HG02623 (cell line): ENCODE measurements around the gene PARN.

Experiments used
- ATAC-seq: cut with Tn5 transposase; IDR thresholded peaks from one replicate; pipeline ENCODE4 v1.9.1; 2021; ENCODE audit warnings: moderate library complexity; ENCODE audit not compliant: unreplicated experiment

PARN gene

DNA sequence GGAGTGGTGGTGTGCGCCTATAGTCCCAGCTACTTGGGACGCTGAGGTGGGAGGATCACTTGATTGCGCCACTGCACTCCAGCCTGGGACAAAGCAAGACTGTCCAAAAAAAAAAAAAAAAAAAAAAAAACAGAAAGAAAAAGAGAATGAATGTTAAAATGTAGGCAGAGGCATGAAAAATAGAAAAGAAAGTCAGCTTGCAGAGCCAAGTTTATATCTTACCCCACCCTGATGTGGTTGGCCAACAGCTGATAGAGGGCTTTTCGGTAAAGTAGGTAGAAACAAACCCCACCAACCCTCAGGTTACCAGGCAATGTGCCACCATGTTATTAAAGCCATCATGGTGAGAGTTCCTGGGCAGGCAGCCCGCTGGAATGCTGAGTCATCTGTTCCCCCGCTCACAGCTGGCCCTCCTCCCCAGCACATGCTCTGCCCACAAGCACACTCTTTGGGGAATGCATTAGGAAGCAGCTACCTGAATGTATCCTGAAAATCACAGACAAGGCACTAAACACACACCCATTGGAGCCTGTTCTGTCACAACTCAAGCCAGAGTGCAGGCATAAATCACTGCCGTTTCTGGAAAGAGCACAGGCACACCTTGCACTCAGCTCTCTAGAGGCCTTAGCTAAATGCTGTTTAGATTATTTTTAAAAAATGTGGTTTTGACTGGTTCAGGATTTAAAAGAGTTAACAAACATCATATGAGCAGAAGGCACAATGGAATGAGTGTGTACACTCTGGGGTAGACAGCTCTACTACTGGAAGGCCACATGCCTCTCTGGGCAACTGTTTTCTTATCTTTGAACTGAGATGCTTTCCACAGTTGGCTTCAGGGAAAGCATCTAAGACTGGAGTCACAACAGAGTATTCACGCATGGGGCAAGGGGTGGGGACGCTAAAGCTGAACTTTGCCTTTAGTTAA, 128.5 kb downstream of the PARN start:
- ATAC-seq = no peak

DNA sequence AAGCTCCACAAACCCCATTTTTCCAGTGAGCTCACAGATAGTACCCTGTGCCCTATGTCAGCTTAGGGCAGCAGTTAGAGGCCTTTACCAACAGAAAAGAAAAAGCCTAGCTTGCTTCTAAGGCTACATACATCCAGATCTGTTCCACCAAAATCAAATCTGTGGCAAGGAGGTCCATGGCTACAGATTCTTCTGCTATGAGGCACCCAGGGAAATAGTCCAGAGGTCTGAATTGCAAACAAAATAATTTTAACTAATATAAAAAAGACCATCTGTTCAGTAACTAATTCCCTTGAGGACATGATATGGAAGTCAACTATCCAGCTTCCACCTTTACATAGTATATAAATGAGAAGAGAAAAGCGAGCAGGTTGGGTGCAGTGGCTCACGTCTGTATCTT, 129.3 kb downstream of the PARN start:
- no peak for ATAC-seq

DNA sequence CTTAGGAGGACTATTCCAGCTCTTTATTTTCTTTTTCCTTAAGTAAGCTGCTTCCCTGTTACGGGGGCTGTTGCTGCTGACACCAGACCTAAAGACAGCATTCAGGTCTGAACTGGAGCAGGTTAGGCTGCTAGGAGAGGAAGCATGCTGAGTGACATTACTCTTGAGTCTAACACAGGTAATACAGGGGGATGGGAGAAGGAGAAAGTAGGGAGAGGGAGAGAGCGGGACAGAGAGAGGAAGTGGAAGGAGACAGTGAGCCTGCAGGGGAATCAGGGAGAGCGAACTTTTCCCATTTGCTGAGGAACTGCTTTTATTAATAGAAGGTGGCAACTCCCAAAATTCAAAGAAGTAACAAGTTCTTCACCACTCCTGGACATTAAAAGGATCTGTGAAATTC, 130.9 kb downstream of the PARN start:
- ATAC-seq = no peak

DNA sequence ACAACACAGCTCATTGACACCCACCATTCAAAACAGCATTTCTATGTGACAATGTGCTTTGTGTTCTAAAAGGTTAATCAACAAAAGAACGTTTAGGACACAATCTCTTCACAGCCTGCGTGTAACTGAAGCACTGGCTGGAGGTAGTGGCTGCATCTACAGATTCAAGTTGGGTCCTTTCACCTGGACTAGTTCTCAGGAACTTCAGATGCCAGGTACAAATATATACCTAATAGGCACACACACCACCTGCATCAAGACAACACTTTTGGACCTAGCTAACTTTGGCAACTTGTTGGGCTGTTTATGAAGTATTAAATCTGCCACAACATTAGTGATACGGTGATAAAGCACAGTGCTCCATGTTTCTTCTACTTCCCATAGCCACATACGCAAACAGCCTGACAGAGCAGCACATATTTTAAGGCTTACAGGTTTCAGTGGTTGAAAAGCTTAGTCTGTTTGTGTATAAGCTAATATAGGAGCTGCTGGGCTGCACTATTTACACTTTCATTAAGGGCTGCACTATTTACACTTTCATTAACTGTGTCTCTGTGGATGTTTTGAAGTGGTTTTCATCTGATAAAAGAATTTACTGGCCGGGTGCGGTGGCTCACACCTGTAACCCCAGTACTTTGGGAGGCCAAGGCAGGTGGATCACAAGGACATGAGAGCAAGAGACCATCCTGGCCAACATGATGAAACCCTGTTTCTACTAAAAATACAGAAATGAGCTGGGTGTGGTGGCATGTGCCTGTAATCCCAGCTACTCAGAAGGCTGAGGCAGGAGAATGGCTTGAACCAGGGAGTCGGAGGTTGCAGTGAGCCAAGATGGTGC, 132.6 kb downstream of the PARN start:
- ATAC-seq = no peak

DNA sequence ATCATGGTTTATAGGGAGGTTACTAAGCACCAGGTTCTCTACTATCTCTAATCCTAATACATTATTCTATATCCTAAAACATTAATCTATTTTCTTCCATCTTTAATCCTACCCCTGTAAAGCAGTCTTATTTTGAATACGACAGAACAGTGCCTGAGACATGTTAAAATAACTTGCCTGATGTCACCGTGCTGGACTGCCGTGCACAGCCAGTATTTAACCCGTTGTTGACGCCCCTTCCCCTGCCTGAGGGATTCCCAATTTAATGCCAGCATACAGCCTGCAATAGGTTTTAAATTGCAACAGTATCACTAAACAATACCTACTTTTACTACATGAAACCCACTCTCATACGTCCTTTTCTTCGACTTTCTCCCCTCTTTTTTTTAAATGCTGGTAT, 133.3 kb downstream of the PARN start:
- no peak for ATAC-seq

DNA sequence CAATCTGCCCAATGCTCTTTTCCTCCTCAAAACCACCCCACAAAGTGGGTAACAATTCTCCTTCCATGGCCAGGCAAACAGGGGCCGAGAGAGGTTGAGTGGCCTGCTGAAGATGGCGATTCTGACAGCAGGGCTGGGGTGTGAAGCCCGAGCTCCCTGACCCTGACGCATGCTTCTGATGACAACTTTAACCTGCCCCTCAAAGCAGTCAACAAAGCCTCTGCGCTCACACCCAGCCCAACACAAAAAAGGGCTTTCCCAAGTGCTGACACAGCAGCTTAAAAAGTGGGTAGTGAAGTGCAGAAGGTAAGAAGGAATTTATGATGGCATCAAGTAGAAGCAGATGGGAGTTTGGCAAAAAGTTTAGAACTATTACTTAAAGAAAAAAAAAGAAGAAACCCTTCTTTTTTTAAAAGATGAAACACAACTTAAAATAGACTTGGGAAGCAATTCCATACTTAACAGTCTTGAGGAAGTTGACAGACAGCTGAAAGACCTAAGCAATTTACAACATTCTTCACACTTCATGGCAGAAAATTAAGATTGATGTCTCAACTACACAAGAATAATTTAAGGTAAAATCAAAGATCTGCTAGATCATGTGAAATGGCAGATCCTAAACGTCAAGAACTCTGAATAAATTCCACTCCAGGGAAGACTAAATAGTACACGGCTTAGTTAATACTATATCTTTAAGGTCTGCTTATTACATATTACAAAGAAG, 133.9 kb downstream of the PARN start:
- ATAC-seq = no peak

DNA sequence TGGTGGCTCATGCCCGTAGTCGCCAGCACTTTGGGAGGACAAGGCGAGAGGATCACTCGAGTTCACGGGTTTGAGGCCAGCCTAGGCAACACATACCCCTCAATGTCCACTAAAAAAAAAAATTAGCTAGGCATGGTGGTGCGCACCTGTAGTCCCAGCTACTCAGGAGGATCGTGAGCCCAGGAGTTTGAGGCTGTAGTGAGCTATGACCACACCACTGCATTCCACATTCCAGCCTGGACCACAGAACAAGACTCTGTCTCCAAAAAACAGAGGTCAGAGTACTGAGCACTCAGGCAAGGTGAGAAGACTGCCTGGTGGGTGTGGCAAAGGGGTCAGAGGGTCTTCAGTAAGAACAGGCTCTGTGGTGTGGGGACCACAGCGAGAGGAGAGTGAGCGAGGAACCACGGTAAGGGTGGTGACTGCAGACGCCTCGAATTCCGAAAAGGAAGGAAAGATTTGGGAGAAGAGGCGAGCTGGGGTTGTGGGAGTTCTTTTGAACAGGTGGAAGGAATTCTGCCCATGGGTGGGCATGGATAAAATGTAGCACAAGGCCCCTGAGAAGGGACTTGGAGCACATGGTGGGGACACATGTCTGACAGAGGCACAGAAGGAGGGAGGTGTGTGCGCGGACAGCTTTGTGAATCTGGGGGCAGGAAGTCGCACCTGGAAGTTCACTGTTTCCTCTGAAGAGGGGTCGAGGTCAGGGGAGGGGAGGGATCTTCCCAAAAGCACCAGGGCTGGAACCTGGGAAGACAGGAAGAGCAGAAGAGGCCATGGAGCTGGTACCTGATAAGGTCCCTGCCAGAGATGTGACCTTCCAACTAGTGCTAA, 134.6 kb downstream of the PARN start:
- no peak for ATAC-seq

DNA sequence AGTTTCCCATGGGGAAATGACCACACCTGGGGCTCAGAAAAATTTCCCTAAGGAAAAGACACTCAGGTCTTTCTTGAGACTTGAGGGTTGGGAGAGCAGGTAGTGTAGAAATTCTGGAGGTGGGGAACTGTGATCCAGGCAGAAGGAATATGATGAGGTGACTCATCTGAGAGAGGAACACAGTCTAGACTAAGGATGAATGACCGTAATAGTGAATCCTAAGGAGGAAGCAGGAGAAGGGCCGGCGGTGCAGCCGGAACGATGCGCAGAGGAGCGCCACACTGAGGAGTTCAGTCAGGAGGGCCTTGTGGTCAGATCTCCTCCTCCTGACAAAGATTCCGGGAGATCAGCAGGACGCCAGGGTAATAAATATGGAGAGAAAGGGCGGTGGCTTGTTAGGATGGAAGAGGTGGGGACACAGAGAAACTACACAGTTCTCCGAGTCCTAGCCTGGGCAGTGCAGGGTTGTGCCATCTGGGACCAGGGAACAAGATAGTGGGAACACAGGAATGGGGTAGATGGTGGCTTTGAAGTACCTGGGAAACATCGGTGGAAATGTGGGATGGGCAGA, 135.6 kb downstream of the PARN start:
- ATAC-seq = no peak

DNA sequence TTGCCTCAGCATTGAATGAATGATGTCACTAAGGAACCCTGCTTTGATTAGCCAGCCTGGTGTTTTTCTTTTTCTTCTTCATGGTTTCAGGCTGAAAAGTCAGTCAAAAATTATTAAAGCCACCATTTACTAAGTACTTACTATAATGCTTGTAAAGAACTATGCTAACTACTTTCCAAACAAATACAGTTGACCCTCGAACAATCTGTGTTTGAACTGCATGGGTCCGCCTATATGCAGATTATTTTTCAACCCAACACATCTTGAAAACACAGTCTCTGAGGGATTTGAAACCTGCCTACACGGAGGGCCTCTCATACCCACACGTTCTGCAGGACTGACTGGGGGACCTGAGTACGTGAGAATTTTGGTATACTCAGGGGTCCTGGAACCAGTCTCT, 136.3 kb downstream of the PARN start:
- ATAC-seq = no peak

DNA sequence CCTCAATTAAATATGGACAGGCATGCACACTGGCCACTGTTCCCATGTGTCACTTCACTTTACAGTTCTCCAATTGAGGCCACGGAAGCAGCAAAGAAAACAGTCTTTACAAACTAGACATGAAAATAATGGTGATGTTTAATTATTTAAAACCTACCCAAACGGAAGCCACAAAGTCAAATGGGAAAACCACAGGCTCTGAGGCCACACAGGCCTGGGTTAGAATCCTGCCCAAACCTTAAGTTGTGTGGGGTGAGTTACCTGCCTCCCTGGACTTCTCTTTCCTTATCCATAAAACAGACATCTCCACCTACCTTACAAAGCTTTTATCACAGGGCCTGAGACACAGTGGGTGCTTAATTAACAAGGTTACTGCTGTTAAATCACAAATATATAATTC, 137.4 kb downstream of the PARN start:
- no peak for ATAC-seq

DNA sequence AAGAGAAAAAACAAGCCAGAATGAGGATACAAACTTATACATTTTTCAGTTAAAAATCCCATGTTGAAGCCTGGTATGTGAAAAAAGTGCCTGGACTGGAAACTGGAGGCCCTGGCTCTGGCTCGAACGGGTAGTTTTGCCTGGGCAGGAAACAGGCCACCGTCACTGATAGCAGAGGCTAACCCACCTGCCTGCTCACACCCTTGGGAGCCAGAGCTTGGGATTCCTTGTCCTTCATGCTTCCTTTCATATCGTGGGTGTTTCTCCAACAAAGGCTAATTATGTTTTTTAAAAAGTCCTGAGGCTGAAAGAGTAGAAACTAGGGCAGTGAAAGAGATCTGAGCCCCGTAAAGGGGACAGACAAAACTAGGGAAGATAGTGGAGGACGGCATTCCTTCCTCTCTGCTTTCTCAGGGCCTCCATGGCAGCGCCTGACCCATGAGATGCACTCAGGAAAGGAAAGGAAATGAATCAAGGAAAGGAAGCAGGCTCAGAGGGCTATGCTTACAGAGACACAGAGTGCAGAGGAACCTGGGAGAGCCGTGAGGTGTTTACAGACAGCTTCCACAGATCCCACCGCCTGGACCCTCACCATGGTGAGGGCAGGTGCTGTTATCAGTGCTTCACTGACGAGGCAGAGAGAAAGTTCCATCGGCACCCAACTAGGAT, 138.1 kb downstream of the PARN start:
- ATAC-seq = no peak

DNA sequence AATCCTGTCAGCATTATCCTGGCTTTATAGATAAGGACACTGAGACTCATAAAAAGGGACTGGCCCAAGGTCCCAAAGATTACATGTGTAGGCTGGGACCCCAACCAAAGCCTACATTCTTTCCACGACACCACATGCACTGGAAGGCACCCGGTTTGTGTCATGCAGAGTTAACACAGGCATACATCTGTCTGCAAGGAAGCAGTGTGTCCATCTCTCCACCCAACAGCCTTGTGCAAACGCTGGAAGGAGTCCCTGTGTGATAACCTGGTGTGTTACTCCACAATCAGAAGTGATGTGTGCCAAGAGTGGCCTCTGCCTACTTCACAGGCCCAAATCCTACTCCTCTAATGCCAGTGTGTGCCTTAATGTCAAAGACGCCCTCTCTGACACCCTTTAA, 139.8 kb downstream of the PARN start:
- no peak for ATAC-seq

DNA sequence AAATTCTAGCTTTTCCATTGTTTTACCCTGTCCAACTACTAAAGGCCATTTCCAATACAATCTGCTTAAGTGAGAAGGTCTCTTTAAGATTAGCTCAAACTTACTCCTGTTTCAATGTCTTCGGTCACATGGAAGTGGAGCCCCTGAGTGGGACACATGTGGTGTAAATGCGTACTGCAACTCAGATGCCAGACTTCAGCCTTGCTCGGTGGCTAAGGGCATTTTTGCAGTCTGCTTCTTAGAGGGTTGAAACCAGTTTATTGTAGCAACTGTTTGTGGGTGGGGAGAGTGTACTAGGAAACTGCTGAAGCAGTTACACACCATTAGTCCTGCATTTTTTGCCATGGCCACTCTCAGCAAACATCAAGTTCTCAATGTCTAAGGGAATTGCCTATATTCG, 140.6 kb downstream of the PARN start:
- ATAC-seq = no peak

DNA sequence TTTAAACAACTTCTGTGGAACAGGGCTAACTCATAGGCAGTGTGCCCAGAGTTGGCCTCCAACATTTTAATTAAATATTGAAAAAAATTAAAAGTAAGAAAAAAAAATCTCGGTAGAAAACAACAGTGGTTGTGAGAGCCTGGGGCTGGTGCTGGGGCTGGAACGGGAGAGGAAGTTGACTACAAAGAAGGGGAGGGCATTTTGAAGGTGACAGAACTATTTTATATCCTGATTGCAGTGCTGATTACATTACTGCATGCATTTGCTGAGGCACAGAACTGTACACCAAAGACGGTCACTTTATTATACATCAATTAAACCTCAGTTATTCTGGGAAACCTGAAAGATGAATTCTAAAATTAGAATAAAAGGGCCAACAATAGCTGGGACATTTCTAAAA, 142.5 kb downstream of the PARN start:
- ATAC-seq = no peak

DNA sequence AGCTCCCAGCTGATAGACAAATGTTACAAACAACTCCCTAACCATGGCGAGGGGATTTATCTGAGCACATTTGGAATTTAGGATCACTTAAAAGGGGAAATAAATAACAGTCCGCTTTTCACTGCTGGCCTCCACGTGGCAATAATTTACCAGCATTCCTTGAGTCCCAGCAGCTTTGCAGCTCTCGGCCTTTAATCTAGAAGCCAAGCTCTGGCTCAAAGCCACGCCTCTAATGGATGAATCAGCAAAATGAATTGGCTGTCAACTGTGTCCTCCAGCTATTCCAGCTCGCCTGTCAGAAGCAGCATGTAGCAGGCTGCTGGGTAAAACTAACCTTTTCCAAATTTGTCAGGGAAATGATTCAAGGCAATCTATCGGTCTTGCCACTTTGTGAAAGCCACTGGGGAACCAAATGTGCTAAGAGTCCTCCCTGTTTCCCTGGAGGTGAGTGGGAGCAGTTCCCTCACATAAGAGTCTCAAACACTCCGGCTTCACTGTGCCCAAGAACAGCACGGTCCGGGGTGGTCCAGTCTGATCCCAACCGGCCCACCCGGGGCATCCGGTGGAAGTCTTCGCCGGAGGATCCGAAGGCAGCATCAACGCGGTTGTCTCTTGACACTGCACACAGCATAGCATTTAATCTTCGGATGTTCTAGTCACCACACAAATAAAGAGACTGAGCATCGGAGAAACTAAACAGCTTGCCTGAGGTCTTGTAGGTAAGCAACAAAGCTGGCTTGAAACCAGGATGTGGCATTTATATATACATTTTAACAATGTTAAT, 143.3 kb downstream of the PARN start:
- ATAC-seq = no peak

DNA sequence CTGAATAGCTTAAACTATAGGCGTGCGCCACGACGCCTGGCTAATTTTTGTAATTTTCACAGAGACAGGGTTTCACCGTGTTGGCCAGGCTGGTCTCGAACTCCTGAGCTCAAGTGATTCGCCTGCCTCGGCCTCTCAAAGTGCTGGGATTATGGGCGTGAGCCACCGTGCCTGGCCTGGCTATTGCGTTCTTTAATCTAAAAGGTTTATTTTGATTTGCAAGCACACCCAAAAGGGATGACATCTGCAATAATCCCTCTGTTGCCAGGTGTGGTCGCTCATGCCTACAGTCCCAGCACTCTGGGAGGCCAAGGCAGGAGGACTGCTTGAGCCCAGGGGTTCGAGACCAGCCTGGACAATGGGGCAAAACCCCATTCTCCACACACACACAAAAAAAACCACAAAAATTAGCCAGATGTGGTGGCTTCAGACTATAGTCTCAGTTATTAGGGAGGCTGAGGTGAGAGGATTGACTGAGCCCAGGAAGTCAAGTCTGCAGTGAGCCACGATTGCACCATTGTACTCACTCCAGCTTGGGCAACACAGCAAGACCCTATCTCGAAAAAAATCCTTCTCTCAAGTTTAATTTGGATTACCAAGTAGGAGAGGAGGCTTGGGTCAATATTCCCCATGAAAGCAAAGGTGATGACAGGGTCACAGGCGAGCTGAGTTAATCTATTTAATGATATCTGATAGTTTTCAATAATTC, 144.1 kb downstream of the PARN start:
- ATAC-seq = no peak

DNA sequence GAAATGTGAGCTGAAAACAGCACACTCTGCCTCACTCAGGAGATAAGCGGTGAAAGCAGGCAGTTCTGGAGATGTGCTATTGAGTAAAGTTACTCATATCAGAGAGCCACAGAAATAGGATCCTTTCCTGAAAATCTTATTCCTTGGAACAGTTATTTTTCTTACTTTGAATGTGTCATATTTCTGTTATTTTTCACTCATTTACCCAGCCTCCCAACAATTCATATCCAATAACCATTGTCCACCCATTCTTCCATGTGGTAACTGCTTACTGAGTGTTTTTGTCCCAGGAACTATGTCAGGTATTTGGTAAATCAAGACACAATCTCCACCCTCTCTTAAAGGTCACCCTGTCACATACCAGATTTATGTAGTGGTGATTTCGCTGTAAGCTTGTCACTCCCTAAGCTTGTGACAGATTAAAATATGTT, 144.9 kb downstream of the PARN start:
- ATAC-seq = no peak

DNA sequence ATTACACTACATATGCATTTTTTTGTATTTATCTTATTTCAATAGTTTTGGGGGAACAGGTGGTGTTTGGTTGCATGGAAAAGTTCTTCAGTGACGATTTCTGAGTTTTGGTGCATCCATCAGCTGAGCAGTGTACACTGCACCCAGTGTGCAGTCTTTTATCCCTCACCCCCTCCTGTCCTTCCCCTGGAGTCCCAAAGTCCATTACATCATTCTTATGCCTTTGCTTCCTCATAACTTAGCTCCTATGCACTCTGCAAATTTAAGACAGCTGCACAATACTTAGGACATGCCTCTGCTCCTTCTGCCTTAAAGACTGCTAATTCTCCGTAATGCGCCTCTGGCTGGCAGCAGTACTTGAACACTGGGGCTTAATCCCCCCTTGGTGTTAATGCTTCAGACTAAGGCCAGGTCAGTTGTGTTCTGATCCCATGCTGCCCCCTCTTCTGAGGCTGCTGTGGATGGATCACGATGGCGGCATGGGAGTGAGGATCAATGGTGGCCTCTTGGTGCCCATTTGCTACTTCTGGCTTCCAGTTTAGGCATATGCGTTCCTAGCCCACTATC, 146.2 kb downstream of the PARN start:
- no peak for ATAC-seq
